Measurements from ENCODE around the gene ANGPTL5.

DNA sequence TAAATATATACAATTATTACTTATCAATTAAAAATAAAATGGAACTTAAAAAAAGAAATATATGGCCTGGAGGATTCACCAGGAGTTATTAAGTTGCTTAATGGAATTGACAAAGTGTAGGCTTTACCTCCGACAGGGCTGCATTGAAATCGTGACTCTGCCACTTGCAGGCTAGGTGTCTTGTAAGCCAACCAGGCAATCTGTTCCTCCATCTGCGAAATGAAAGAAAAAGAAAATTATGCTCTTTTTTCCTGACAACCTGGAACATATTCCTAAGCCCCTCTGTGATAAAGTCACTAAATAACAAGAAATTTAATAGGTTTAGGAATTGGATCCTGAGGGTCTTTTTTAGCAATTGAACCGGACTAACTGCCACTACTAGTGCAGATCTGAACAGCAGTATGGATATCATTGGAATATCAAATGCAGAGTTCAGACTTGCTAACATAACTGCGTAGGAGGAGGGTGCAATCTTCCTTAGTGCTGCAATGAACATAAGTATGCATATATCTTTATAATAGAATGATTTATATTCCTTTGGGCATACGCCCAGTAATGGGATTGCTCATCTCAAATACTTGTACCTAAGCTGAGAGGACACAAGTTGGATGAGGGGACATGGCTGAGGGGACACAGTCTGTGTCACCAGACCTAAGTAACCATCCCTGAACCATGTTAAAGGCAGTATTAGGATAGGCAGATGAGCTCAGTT lies 44.0 kb downstream of the ANGPTL5 start:
- TF ChIP-seq POLR2A (IDR thresholded peaks at IDR 0.05): no peak
- TF ChIP-seq CTCF (IDR thresholded peaks at IDR 0.05): no peak

All from uterus (tissue), 2 donors.